ENCODE results near the gene RBP5. TPM values are rescaled to one million over a fixed set of nuclear protein-coding genes. Genes with fewer than 3 reads are reported as not detected.
A peak's percentile ranks its signal among the peaks of the same experiment; 100 is the strongest.

The RBP5 gene
- total and polyA plus RNA-seq, 12 donors, result 2.0 to 17.8 (median 9.1) TPM

DNA sequence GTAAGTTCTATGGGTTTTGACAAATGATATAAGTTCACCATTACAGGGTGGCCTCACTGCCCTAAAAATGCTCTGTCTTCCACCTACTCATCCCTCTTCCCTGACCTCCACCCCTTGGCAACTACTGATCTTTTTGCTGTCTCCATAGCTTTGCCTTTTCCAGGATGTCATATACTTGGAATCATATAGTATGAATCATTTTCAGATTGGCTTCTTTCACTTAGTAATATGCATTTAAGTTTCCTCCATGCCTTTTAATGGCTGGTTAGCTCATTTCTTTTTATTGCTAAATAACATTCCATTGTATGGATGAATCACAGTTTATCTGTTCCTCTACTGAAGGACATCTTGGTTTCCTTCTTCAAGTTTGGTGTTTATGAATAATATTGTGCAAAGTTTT is 46.8 kb upstream of the RBP5 start:
- intact Hi-C loops (cut with DNase I), result no loop called here
- Histone ChIP-seq H3K9me3 (replicated peaks in 1 of 3) (peaks cover 0 to 4% (median 0%) of the 10 kb centered on the region in 3 donors), H3K27me3 (no peaks in the 10 kb centered on the region), H3K4me1 (replicated peaks in 1 of 2) (no peaks in the 10 kb centered on the region), H3K36me3 (replicated peaks in 1 of 2) (no peaks in the 10 kb centered on the region), H3K27ac (no peak overlapping the region), H3K4me3 (no peak overlapping the region)
- TF ChIP-seq CTCF (IDR thresholded peaks at IDR 0.05), result no peak
- TF ChIP-seq POLR2A (IDR thresholded peaks at IDR 0.05), result no peak
- DNase-seq, result no peak

DNA sequence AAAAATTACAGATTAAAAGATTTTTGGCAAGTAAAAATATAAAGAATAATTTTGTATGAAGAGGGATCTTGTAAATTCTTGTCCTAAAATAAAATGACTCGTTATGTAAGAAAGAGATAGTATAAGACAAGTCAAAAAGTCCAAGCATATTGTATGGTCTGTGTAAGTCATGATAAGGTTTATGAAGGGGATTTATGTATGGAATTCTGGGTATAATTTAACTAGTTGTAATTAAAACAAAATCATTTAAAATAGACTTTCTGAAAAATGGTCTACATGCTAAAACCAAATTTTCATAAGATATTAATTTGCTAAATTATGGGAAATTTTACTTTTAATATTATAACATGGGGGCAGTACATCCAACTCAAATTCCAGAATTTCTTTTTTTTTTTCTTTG is 43.2 kb upstream of the RBP5 start:
- peaks cover 4% of the 10 kb centered on the region for H3K27me3 ChIP-seq
- no peak overlapping the region for H3K27ac ChIP-seq
- 59 to 67% (median 63%) methylated on average over 1 of the region's 1 CpG for WGBS, 4 donors
- H3K9me3 ChIP-seq (replicated peaks in 1 of 3), result peaks cover 0 to 4% (median 0%) of the 10 kb centered on the region in 3 donors
- no peak overlapping the region for H3K4me3 ChIP-seq
- DNase-seq, result no peak
- TF ChIP-seq CTCF (IDR thresholded peaks at IDR 0.05) (no peak), POLR2A (IDR thresholded peaks at IDR 0.05) (no peak)
- intact Hi-C loops (cut with DNase I), result no loop called here
- H3K36me3 ChIP-seq (replicated peaks in 1 of 2), result no peaks in the 10 kb centered on the region
- H3K4me1 ChIP-seq (replicated peaks in 1 of 2), result no peaks in the 10 kb centered on the region

GRCh38 chr12:7169951-7170350 is 41.3 kb upstream of the RBP5 start:
- H3K36me3 ChIP-seq (replicated peaks in 1 of 2), result no peaks in the 10 kb centered on the region
- no peak for DNase-seq
- TF ChIP-seq CTCF (IDR thresholded peaks at IDR 0.05), result no peak
- TF ChIP-seq POLR2A (IDR thresholded peaks at IDR 0.05), result no peak
- H3K27ac ChIP-seq, result no peak overlapping the region
- no peaks in the 10 kb centered on the region for H3K4me1 ChIP-seq (replicated peaks in 1 of 2)
- peaks cover 4% of the 10 kb centered on the region for H3K27me3 ChIP-seq
- no peak overlapping the region for H3K4me3 ChIP-seq
- no peaks in the 10 kb centered on the region for H3K9me3 ChIP-seq (replicated peaks in 1 of 3)
- intact Hi-C loops (cut with DNase I), result no loop called here

DNA sequence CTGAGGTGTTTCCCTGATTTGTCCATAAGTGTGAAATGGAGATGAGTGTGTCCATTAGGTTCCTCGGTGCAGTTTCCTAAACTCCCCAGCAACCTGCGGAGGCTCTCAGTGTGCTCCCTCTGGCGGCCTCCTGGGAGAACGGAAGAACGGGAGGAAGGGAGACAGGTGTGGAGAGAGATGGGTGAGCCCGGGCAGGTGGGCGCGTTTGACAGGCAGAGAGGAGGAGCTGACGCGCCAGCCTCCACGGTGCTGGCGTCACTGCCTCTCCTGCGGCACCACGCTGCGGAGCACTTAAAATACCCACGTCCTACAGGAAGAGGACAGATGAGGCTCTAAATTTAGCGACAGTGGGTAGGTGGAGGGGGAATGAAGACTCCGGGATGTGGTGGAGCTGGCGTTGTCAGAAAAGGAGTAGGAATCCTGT is 34.0 kb upstream of the RBP5 start:
- intact Hi-C loops (cut with DNase I), result no loop called here
- peak in 5 of 7 donors; percentile 32 to 79 (median 37) for DNase-seq
- peak; percentile 22 to 55 (median 46) for TF ChIP-seq CTCF (IDR thresholded peaks at IDR 0.05)
- TF ChIP-seq POLR2A (IDR thresholded peaks at IDR 0.05), result no peak
- no peak overlapping the region for H3K4me3 ChIP-seq
- peak overlapping the region in 1 of 5 donors; percentile 45 for H3K27ac ChIP-seq
- no peaks in the 10 kb centered on the region for H3K4me1 ChIP-seq (replicated peaks in 1 of 2)
- no peaks in the 10 kb centered on the region for H3K9me3 ChIP-seq (replicated peaks in 1 of 3)
- 5 to 8% (median 7%) methylated on average over 13 to 19 of the region's 19 CpGs for WGBS, 4 donors
- peaks cover under 1% of the 10 kb centered on the region for H3K27me3 ChIP-seq
- no peaks in the 10 kb centered on the region for H3K36me3 ChIP-seq (replicated peaks in 1 of 2)

Measured in adrenal gland (tissue), 12 donors.